ENCODE data around the gene COP1.

The COP1 gene

GRCh38 chr1:176199707-176200106 lies 7.4 kb downstream of the COP1 start:
- no peak overlapping the region for H3K4me3 ChIP-seq (replicated peaks in 1 of 2; ENCODE audit: low read depth in 2 of 2, low read length in 2 of 2)
- TF ChIP-seq CTCF (IDR thresholded peaks at IDR 0.05; ENCODE audit: low read depth, low read length): no peak
- no peak for DNase-seq (ENCODE audit: low read depth in 2 of 2)

GRCh38 chr1:176198413-176198812 lies 8.7 kb downstream of the COP1 start:
- no peak for DNase-seq (ENCODE audit: low read depth in 2 of 2)
- no peak overlapping the region for H3K4me3 ChIP-seq (replicated peaks in 1 of 2; ENCODE audit: low read depth in 2 of 2, low read length in 2 of 2)
- no peak for TF ChIP-seq CTCF (IDR thresholded peaks at IDR 0.05; ENCODE audit: low read depth, low read length)

GRCh38 chr1:176196728-176197127 lies 10.4 kb downstream of the COP1 start:
- TF ChIP-seq CTCF (IDR thresholded peaks at IDR 0.05; ENCODE audit: low read depth, low read length): no peak
- H3K4me3 ChIP-seq (replicated peaks in 1 of 2; ENCODE audit: low read depth in 2 of 2, low read length in 2 of 2): no peak overlapping the region

GRCh38 chr1:176195547-176195946 lies 11.5 kb downstream of the COP1 start:
- no peak for DNase-seq (ENCODE audit: low read depth in 2 of 2)
- H3K4me3 ChIP-seq (replicated peaks in 1 of 2; ENCODE audit: low read depth in 2 of 2, low read length in 2 of 2): no peak overlapping the region
- no peak for TF ChIP-seq CTCF (IDR thresholded peaks at IDR 0.05; ENCODE audit: low read depth, low read length)

More at GRCh38 chr1:176196728-176197127, 10.4 kb downstream of the COP1 start:
- DNase-seq (ENCODE audit: low read depth in 2 of 2): no peak

GRCh38 chr1:176193663-176194062 lies 13.4 kb downstream of the COP1 start:
- DNase-seq (ENCODE audit: low read depth in 2 of 2): no peak
- no peak for TF ChIP-seq CTCF (IDR thresholded peaks at IDR 0.05; ENCODE audit: low read depth, low read length)
- H3K4me3 ChIP-seq (replicated peaks in 1 of 2; ENCODE audit: low read depth in 2 of 2, low read length in 2 of 2): no peak overlapping the region

- H3K4me3 ChIP-seq (replicated peaks in 1 of 2; ENCODE audit: low read depth in 2 of 2, low read length in 2 of 2): no peak overlapping the region
- peak in 1 of 2 donors; percentile 24 for DNase-seq (ENCODE audit: low read depth in 2 of 2)
- TF ChIP-seq CTCF (IDR thresholded peaks at IDR 0.05; ENCODE audit: low read depth, low read length): no peak
Measured at GRCh38 chr1:176193023-176193422, 14.1 kb downstream of the COP1 start.

- H3K4me3 ChIP-seq (replicated peaks in 1 of 2; ENCODE audit: low read depth in 2 of 2, low read length in 2 of 2): no peak overlapping the region
- DNase-seq (ENCODE audit: low read depth in 2 of 2): no peak
- no peak for TF ChIP-seq CTCF (IDR thresholded peaks at IDR 0.05; ENCODE audit: low read depth, low read length)
Measured at GRCh38 chr1:176188604-176189003, 18.5 kb downstream of the COP1 start.

All from cardiac fibroblast (primary cell).